Heart left ventricle (tissue), 13 donors: ENCODE measurements around the gene MAP3K4.

Experiments used
- POLR2A ChIP-seq, 2 donors: fragments of 450-650 bp; IDR thresholded peaks; one replicate each; pipeline ENCODE4 v1.6.1; 2017; ENCODE audit warnings: antibody characterized with exemption in 2 of 2, mild to moderate bottlenecking in 2 of 2, moderate library complexity in 2 of 2
- TF ChIP-seq, protein P1 (sequence below), 12 donors: fragments of 200-600 bp; sonication (generic) in 4 of 12; IDR thresholded peaks; one replicate each; pipeline versions ENCODE4 v1.5.0 to v1.8.0; 2018 to 2022; ENCODE audit warnings: antibody characterized with exemption in 12 of 12, mild to moderate bottlenecking in 5 of 12
- donor health status: ischemic (EF 13 %, LVEDD 7.1; RV severe dilation, severe dysfunction).
- donor health status: DM: no; HTN: yes; CAD: no.
- donor health status: DM: no; HTN: no; CAD: no.
- donor health status: ischemic (EF 25% LVEDD 6.9; RV normal size, moderate dysfunction).
- donor health status: ischemic (EF 25% LVEDD 5.7; RV mildly dilated, moderate dysfunction).
- donor health status: ischemic (EF 35%, LVEDD 5.7; RV mildly dilated, moderate dysfunction).
- donor health status: nonischemic (EF 11% LVEDD 7.7; RV severe dilation, severe dysfunction).
- donor health status: DM: yes; HTN: yes; CAD: no.
- donor health status: PGD.
- donor health status: ischemic (EF 29% LVEDD 5.4; RV normal size, mild dysfunction).
- donor health status: nonischemic (EF 23%, LVEDD 6.1; RV moderate dilation, normal function).

DNA sequence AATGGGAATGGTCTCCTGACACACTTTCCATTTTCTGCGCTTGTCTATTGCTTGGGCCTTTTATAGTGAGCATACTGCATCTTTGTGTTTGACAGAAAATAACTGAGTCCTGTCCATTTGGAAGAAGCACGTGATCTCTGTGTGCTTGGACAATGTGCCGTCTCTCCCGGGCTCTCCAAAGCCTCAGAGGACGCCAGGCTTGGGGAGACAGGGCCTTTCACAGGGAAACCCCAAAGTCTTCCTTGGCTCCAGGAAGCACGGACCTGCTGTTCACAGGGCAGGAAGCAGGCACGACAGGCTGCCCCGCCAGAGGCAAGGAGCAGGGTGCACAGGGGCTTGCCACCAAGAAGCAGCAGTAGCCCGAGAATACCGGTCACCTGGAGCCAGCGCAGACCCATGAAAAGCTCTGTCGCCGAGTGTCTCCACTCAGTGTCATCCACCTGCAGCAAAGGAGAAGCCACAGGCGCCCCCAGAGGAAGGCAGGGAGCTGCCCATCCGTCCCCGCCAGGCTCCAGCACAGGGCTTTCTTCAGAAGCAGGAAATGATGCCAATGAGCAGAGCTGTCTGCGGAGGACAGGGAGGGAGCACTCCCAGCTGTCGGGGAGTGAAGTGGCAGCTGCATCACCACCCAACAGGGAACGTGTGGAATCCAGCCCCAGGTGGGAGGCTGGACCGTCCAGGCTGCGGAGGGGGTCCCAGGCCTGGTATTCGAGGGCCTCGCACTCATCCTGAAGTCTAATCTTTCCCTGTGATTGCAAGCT, 147.2 kb downstream of the MAP3K4 start:
- TF ChIP-seq, protein P1, sequence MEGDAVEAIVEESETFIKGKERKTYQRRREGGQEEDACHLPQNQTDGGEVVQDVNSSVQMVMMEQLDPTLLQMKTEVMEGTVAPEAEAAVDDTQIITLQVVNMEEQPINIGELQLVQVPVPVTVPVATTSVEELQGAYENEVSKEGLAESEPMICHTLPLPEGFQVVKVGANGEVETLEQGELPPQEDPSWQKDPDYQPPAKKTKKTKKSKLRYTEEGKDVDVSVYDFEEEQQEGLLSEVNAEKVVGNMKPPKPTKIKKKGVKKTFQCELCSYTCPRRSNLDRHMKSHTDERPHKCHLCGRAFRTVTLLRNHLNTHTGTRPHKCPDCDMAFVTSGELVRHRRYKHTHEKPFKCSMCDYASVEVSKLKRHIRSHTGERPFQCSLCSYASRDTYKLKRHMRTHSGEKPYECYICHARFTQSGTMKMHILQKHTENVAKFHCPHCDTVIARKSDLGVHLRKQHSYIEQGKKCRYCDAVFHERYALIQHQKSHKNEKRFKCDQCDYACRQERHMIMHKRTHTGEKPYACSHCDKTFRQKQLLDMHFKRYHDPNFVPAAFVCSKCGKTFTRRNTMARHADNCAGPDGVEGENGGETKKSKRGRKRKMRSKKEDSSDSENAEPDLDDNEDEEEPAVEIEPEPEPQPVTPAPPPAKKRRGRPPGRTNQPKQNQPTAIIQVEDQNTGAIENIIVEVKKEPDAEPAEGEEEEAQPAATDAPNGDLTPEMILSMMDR (IDR thresholded peaks at IDR 0.05), result no peak
- no peak for TF ChIP-seq POLR2A (IDR thresholded peaks at IDR 0.05)
